ENCODE data around the gene ASZ1. TPM values are rescaled to one million over a fixed set of nuclear protein-coding genes. Genes with fewer than 3 reads are reported as not detected.

ASZ1 gene
- total RNA-seq, 1 donor from 2014 or later: not detected

- Histone ChIP-seq H3K9ac (ENCODE audit: low read length) (no peak overlapping the region), H3K79me2 (ENCODE audit: insufficient read depth, low read length) (no peaks in the 10 kb centered on the region), H4K20me1 (ENCODE audit: insufficient read depth, low read length) (no peaks in the 10 kb centered on the region), H3K9me3 (ENCODE audit: insufficient read depth, low read depth, low read length) (no peaks in the 10 kb centered on the region), H3K4me2 (ENCODE audit: low read length) (no peak overlapping the region), H3K4me3 (ENCODE audit: insufficient read depth, low read depth, low read length) (no peak overlapping the region), H3K27me3 (ENCODE audit: insufficient read depth, low read length) (no peaks in the 10 kb centered on the region), H3K4me1 (ENCODE audit: insufficient read depth, low read length) (no peaks in the 10 kb centered on the region), H3K27ac (ENCODE audit: low read depth, low read length) (no peak overlapping the region), H2AFZ (ENCODE audit: low read depth, low read length) (no peak overlapping the region), H3K36me3 (ENCODE audit: insufficient read depth, low read length) (no peaks in the 10 kb centered on the region)
- Mint-ChIP-seq H3K27ac (ENCODE audit: unreplicated experiment) (no peak overlapping the region), H3K4me3 (ENCODE audit: unreplicated experiment) (no peak overlapping the region), H3K27me3 (ENCODE audit: low read depth, unreplicated experiment) (no peaks in the 10 kb centered on the region), H3K4me1 (ENCODE audit: low read depth, unreplicated experiment) (no peaks in the 10 kb centered on the region), H3K36me3 (ENCODE audit: low read depth, unreplicated experiment) (no peaks in the 10 kb centered on the region), H3K9me3 (ENCODE audit: unreplicated experiment) (peaks cover 1% of the 10 kb centered on the region)
- DNase-seq (ENCODE audit: low read depth): no peak
- TF ChIP-seq EZH2 (IDR thresholded peaks at IDR 0.05; ENCODE audit: insufficient read depth, low read length) (no peak), CTCF (IDR thresholded peaks at IDR 0.05; ENCODE audit: insufficient read depth, low read depth, low read length) (no peak)
- no peak for FAIRE-seq
Observed at GRCh38 chr7:117412946-117413559, 14.2 kb downstream of the ASZ1 start.

- Histone ChIP-seq H3K4me3 (ENCODE audit: insufficient read depth, low read depth, low read length) (no peak overlapping the region), H3K27me3 (ENCODE audit: insufficient read depth, low read length) (no peaks in the 10 kb centered on the region), H3K4me1 (ENCODE audit: insufficient read depth, low read length) (no peaks in the 10 kb centered on the region), H3K4me2 (ENCODE audit: low read length) (no peak overlapping the region), H4K20me1 (ENCODE audit: insufficient read depth, low read length) (no peaks in the 10 kb centered on the region), H3K79me2 (ENCODE audit: insufficient read depth, low read length) (no peaks in the 10 kb centered on the region), H3K27ac (ENCODE audit: low read depth, low read length) (no peak overlapping the region), H3K9ac (ENCODE audit: low read length) (no peak overlapping the region), H3K9me3 (ENCODE audit: insufficient read depth, low read depth, low read length) (no peaks in the 10 kb centered on the region), H2AFZ (ENCODE audit: low read depth, low read length) (no peak overlapping the region), H3K36me3 (ENCODE audit: insufficient read depth, low read length) (no peaks in the 10 kb centered on the region)
- no peak overlapping the region for H3K4me3 Mint-ChIP-seq (ENCODE audit: unreplicated experiment)
- no peaks in the 10 kb centered on the region for H3K27me3 Mint-ChIP-seq (ENCODE audit: low read depth, unreplicated experiment)
- peaks cover 1% of the 10 kb centered on the region for H3K9me3 Mint-ChIP-seq (ENCODE audit: unreplicated experiment)
- DNase-seq (ENCODE audit: low read depth): no peak
- no peak overlapping the region for H3K27ac Mint-ChIP-seq (ENCODE audit: unreplicated experiment)
- FAIRE-seq: no peak
- no peaks in the 10 kb centered on the region for H3K4me1 Mint-ChIP-seq (ENCODE audit: low read depth, unreplicated experiment)
- TF ChIP-seq EZH2 (IDR thresholded peaks at IDR 0.05; ENCODE audit: insufficient read depth, low read length): no peak
- TF ChIP-seq CTCF (IDR thresholded peaks at IDR 0.05; ENCODE audit: insufficient read depth, low read depth, low read length): no peak
- H3K36me3 Mint-ChIP-seq (ENCODE audit: low read depth, unreplicated experiment): no peaks in the 10 kb centered on the region
Observed at GRCh38 chr7:117412390-117412789, 14.9 kb downstream of the ASZ1 start.

GRCh38 chr7:117411539-117411938 lies 15.8 kb downstream of the ASZ1 start:
- no peak for TF ChIP-seq CTCF (IDR thresholded peaks at IDR 0.05; ENCODE audit: insufficient read depth, low read depth, low read length)
- TF ChIP-seq EZH2 (IDR thresholded peaks at IDR 0.05; ENCODE audit: insufficient read depth, low read length): no peak
- Histone ChIP-seq H3K79me2 (ENCODE audit: insufficient read depth, low read length) (no peaks in the 10 kb centered on the region), H3K9me3 (ENCODE audit: insufficient read depth, low read depth, low read length) (no peaks in the 10 kb centered on the region), H3K4me2 (ENCODE audit: low read length) (no peak overlapping the region), H3K4me1 (ENCODE audit: insufficient read depth, low read length) (no peaks in the 10 kb centered on the region), H3K36me3 (ENCODE audit: insufficient read depth, low read length) (no peaks in the 10 kb centered on the region), H2AFZ (ENCODE audit: low read depth, low read length) (no peak overlapping the region), H3K4me3 (ENCODE audit: insufficient read depth, low read depth, low read length) (no peak overlapping the region), H3K9ac (ENCODE audit: low read length) (no peak overlapping the region), H3K27me3 (ENCODE audit: insufficient read depth, low read length) (no peaks in the 10 kb centered on the region), H3K27ac (ENCODE audit: low read depth, low read length) (no peak overlapping the region), H4K20me1 (ENCODE audit: insufficient read depth, low read length) (no peaks in the 10 kb centered on the region)
- DNase-seq (ENCODE audit: low read depth) (no peak), FAIRE-seq (no peak)
- no peaks in the 10 kb centered on the region for H3K36me3 Mint-ChIP-seq (ENCODE audit: low read depth, unreplicated experiment)
- H3K9me3 Mint-ChIP-seq (ENCODE audit: unreplicated experiment): peaks cover 1% of the 10 kb centered on the region
- H3K27me3 Mint-ChIP-seq (ENCODE audit: low read depth, unreplicated experiment): no peaks in the 10 kb centered on the region
- H3K4me3 Mint-ChIP-seq (ENCODE audit: unreplicated experiment): no peak overlapping the region
- no peaks in the 10 kb centered on the region for H3K4me1 Mint-ChIP-seq (ENCODE audit: low read depth, unreplicated experiment)
- no peak overlapping the region for H3K27ac Mint-ChIP-seq (ENCODE audit: unreplicated experiment)
